Measurements from ENCODE around the gene CRTC1. TPM values are rescaled to one million over a fixed set of nuclear protein-coding genes. Genes with fewer than 3 reads are reported as not detected.

The CRTC1 gene
- total and polyA plus RNA-seq, 2 experiments from 2014 or later = 1.2 to 5.1 TPM

DNA sequence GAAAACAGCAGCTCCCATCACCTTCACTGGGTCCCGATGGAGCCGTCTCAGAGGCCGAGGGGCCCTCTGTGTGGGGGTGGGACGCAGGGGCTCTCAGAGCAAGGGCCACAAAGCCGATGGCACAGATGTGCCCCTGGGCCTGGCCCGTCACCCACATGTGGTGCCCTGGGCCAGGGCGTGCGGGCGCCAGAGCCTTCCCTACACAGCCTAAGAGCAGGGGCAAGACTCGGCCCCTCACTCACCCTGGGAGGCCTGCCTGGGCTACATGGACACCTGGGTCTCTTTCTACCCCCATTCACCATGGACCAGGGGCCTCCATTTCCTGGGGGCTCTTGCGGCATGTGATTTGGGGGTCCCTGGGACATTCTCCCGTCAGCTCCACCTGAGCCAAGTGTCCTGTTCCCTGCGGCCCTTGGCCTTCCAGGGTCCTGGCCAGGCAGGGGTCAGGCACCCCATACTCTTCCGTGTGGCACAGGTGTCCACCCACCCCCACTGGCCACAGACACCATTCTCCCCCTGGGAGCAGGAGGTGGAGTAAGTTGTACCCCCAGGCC, 97.6 kb downstream of the CRTC1 start:
- Histone ChIP-seq H3K9ac (no peak overlapping the region), H3K4me2 (ENCODE audit: unreplicated experiment) (no peak overlapping the region), H3K9me3 (ENCODE audit: low read depth) (no peaks in the 10 kb centered on the region), H3F3A (ENCODE audit: insufficient read depth) (no peaks in the 10 kb centered on the region), H3K79me2 (ENCODE audit: insufficient read depth) (no peaks in the 10 kb centered on the region), H3K36me3 (ENCODE audit: low read depth) (no peaks in the 10 kb centered on the region), H3K27ac (no peak overlapping the region), H3K4me3 (no peak overlapping the region), H4K20me1 (ENCODE audit: insufficient read depth) (no peaks in the 10 kb centered on the region), H3K27me3 (replicated peaks; ENCODE audit: insufficient read depth) (no peaks in the 10 kb centered on the region), H2AFZ (no peak overlapping the region), H3K4me1 (ENCODE audit: insufficient read depth) (peaks cover 8% of the 10 kb centered on the region), H3K9me2 (ENCODE audit: insufficient read depth) (no peaks in the 10 kb centered on the region)
- DNase-seq = no peak
- TF ChIP-seq EZH2phosphoT487 (IDR thresholded peaks at IDR 0.05; ENCODE audit: insufficient read depth, low read depth) = no peak
- TF ChIP-seq EZH2 (IDR thresholded peaks at IDR 0.05; ENCODE audit: insufficient read depth, poor library complexity, severe bottlenecking) = no peak
- WGBS, 2 experiments (ENCODE audit: low coverage in 1 of 2, low lambda C conversion rate in 2 of 2, missing lambda C conversion rate in 2 of 2) = 90 to 91% methylated on average over 14 of the region's 14 CpGs
- in situ Hi-C loops (cut with MboI) = no loop called here

- in situ Hi-C loops (cut with MboI) = no loop called here
- Histone ChIP-seq H3K4me2 (ENCODE audit: unreplicated experiment) (no peak overlapping the region), H3K9me3 (ENCODE audit: low read depth) (no peaks in the 10 kb centered on the region), H3K36me3 (ENCODE audit: low read depth) (no peaks in the 10 kb centered on the region), H3K27ac (no peak overlapping the region), H3K27me3 (replicated peaks; ENCODE audit: insufficient read depth) (0 out of 2 replicates have a peak, but pooled peaks cover 2% of the 10 kb centered on the region), H3K9me2 (ENCODE audit: insufficient read depth) (no peaks in the 10 kb centered on the region), H3K4me3 (no peak overlapping the region), H3K79me2 (ENCODE audit: insufficient read depth) (no peaks in the 10 kb centered on the region), H4K20me1 (ENCODE audit: insufficient read depth) (no peaks in the 10 kb centered on the region), H3K4me1 (ENCODE audit: insufficient read depth) (no peaks in the 10 kb centered on the region), H2AFZ (no peak overlapping the region), H3F3A (ENCODE audit: insufficient read depth) (no peaks in the 10 kb centered on the region), H3K9ac (no peak overlapping the region)
- DNase-seq = no peak
- TF ChIP-seq EZH2phosphoT487 (IDR thresholded peaks at IDR 0.05; ENCODE audit: insufficient read depth, low read depth) (no peak), EZH2 (IDR thresholded peaks at IDR 0.05; ENCODE audit: insufficient read depth, poor library complexity, severe bottlenecking) (no peak)
- WGBS, 2 experiments (ENCODE audit: low coverage in 1 of 2, low lambda C conversion rate in 2 of 2, missing lambda C conversion rate in 2 of 2) = 69 to 81% methylated on average over 9 to 20 of the region's 20 CpGs
Measured at GRCh38 chr19:18781885-18782527, 98.5 kb downstream of the CRTC1 start.

DNA sequence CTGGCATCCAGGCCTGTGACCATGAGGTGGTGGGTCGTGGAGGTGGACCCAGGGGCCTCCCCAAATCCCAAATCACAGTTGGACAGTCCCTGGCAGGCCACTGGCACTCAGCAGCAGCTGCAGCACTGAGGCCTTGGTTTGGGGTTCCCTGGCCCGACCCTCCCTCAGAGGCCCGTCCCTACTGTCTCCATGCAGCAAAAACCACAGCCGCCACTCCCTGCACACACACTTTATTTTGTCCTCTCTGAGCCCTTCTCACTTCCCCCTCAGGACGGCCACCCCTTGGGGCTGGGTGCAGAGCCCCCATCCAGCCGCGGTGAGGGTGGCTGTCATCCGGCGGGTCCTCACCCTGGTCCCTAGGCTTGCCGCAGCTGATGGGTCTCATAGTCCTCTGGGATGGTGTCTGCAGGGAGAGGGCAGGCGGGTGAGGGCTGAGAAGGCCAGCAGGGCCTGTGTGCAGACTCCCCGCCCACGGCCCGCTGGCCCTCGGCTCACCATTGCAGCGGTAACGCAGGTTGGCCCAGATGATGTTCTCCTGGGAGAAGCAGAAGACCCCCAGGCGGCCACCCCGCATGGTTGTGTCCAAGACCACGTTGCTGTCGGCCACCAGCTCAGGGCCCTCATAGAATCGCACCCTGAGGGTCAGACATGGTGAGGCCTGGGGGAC, 99.2 kb downstream of the CRTC1 start:
- 86 to 87% methylated on average over 21 to 22 of the region's 22 CpGs for WGBS, 2 experiments (ENCODE audit: low coverage in 1 of 2, low lambda C conversion rate in 2 of 2, missing lambda C conversion rate in 2 of 2)
- Histone ChIP-seq H3K27me3 (replicated peaks; ENCODE audit: insufficient read depth) (peaks cover 7% of the 10 kb centered on the region; the same call in 1 of the 2 replicates), H3K9me2 (ENCODE audit: insufficient read depth) (no peaks in the 10 kb centered on the region), H3K36me3 (ENCODE audit: low read depth) (no peaks in the 10 kb centered on the region), H3K4me1 (ENCODE audit: insufficient read depth) (no peaks in the 10 kb centered on the region), H3F3A (ENCODE audit: insufficient read depth) (no peaks in the 10 kb centered on the region), H3K79me2 (ENCODE audit: insufficient read depth) (no peaks in the 10 kb centered on the region), H3K4me2 (ENCODE audit: unreplicated experiment) (no peak overlapping the region), H2AFZ (no peak overlapping the region), H3K9ac (no peak overlapping the region), H4K20me1 (ENCODE audit: insufficient read depth) (no peaks in the 10 kb centered on the region), H3K27ac (no peak overlapping the region), H3K9me3 (ENCODE audit: low read depth) (no peaks in the 10 kb centered on the region), H3K4me3 (no peak overlapping the region)
- DNase-seq = no peak
- in situ Hi-C loops (cut with MboI) = no loop called here
- no peak for TF ChIP-seq EZH2 (IDR thresholded peaks at IDR 0.05; ENCODE audit: insufficient read depth, poor library complexity, severe bottlenecking)
- no peak for TF ChIP-seq EZH2phosphoT487 (IDR thresholded peaks at IDR 0.05; ENCODE audit: insufficient read depth, low read depth)

DNA sequence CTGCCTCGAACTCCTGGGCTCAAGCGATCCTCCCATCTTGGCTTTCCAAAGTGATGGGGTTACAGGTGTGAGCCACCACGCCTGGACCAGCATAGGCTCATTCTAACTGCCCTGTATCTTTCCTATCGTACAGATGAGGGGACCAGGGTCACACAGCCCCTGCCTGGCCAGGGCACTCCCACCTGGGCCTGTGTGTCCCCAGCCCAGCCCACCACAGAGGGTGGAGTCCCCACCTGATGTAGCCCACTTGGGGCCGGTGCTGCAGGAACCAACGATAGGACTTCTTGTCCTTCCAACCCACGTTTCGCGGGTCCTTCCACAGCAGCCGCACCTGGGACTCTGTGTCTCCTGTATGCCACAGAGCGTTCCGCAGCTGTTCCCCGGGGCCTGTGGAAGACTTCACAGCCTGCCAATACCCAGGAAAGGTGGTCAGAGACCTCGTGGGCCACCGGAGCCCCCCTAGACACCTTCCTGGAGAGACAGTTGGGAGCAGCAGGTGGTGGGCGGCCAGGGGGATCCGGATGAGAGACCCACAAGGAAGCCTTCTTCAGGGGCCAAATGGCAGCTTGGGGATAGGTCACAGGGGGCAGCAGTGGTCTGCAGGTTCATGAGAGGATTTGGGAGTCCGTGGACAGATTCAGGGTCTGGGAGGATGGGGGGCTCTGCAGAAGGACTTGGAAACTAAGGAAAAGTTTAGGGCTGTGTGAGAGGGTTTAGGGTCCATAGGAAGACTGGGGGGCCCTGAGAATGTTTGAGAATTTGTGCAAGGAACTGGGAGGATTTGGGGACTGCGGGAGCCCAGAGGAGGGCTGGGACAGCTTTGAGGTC, 100.7 kb downstream of the CRTC1 start:
- Histone ChIP-seq H3K9me3 (ENCODE audit: low read depth) (no peaks in the 10 kb centered on the region), H2AFZ (no peak overlapping the region), H4K20me1 (ENCODE audit: insufficient read depth) (no peaks in the 10 kb centered on the region), H3K4me1 (ENCODE audit: insufficient read depth) (no peaks in the 10 kb centered on the region), H3F3A (ENCODE audit: insufficient read depth) (no peaks in the 10 kb centered on the region), H3K4me3 (no peak overlapping the region), H3K79me2 (ENCODE audit: insufficient read depth) (no peaks in the 10 kb centered on the region), H3K27me3 (replicated peaks; ENCODE audit: insufficient read depth) (peaks cover 21% of the 10 kb centered on the region), H3K9ac (no peak overlapping the region), H3K36me3 (ENCODE audit: low read depth) (no peaks in the 10 kb centered on the region), H3K27ac (no peak overlapping the region), H3K4me2 (ENCODE audit: unreplicated experiment) (no peak overlapping the region), H3K9me2 (ENCODE audit: insufficient read depth) (no peaks in the 10 kb centered on the region)
- 75 to 77% methylated on average over 19 of the region's 19 CpGs for WGBS, 2 experiments (ENCODE audit: low coverage in 1 of 2, low lambda C conversion rate in 2 of 2, missing lambda C conversion rate in 2 of 2)
- TF ChIP-seq EZH2 (IDR thresholded peaks at IDR 0.05; ENCODE audit: insufficient read depth, poor library complexity, severe bottlenecking) (no peak), EZH2phosphoT487 (IDR thresholded peaks at IDR 0.05; ENCODE audit: insufficient read depth, low read depth) (no peak)
- in situ Hi-C loops (cut with MboI) = no loop called here
- DNase-seq = no peak
